Measurements from ENCODE around the gene STAM. TPM values are rescaled to one million over a fixed set of nuclear protein-coding genes. Genes with fewer than 3 reads are reported as not detected.

Gene STAM
- total RNA-seq, 1 experiment from 2014 or later: 29.3 TPM

- H3K9ac ChIP-seq (ENCODE audit: extremely low read depth, insufficient read length, low read length): no peak overlapping the region
- no peak overlapping the region for H3K14ac ChIP-seq (ENCODE audit: insufficient read depth, low read length)
- no peak for TF ChIP-seq CTCF (conservative IDR thresholded peaks at IDR 0.05)
- H3K4ac ChIP-seq (ENCODE audit: low read depth, low read length): no peak overlapping the region
- H3T11ph ChIP-seq (ENCODE audit: low read length): no peak overlapping the region
- peaks cover 24 to 29% (median 29%) of the 10 kb centered on the region in 3 experiments for H3K36me3 Mint-ChIP-seq (ENCODE audit: insufficient read depth in 1 of 3, low read depth in 3 of 3)
- 0 out of 7 replicates have a peak overlapping the region, but pooled peaks of 1 of the 3 experiments have one; percentile 12 for H3K27ac Mint-ChIP-seq
- H3K23ac ChIP-seq (ENCODE audit: insufficient read length, low read depth, low read length): no peak overlapping the region
- no peak overlapping the region for H2BK20ac ChIP-seq (ENCODE audit: low read depth, low read length, poor library complexity, severe bottlenecking)
- no peak overlapping the region for H2BK5ac ChIP-seq (ENCODE audit: insufficient read length, low read length)
- no peak overlapping the region for H2BK120ac ChIP-seq (ENCODE audit: low read depth, low read length, poor library complexity, severe bottlenecking)
- no peak overlapping the region for H4K8ac ChIP-seq (replicated peaks; ENCODE audit: insufficient read length, low read depth, low read length)
- H3K27me3 Mint-ChIP-seq (ENCODE audit: low read depth): no peaks in the 10 kb centered on the region
- no peak overlapping the region for H3K56ac ChIP-seq (ENCODE audit: insufficient read length, low read depth, low read length)
- H4K20me1 ChIP-seq (ENCODE audit: control insufficient read depth, insufficient read depth, insufficient read length): no peaks in the 10 kb centered on the region
- no peak overlapping the region for H2AFZ ChIP-seq (ENCODE audit: low read length)
- peaks cover 37% of the 10 kb centered on the region for H3K79me2 ChIP-seq (ENCODE audit: insufficient read depth, low read length)
- H3K4me1 ChIP-seq (ENCODE audit: insufficient read depth, low read length): peaks cover 3% of the 10 kb centered on the region; the same call in 1 of the 2 replicates
- H3K9me3 ChIP-seq (ENCODE audit: control insufficient read depth, low read depth, low read length): peaks cover 9% of the 10 kb centered on the region
- H3K23me2 ChIP-seq (ENCODE audit: insufficient read length, low read depth, low read length, poor library complexity, severe bottlenecking): peaks cover 8% of the 10 kb centered on the region
- no peak for DNase-seq
- peaks cover 33 to 43% of the 10 kb centered on the region in 2 experiments for H3K4me1 Mint-ChIP-seq
- peaks cover 8% of the 10 kb centered on the region for H3K79me1 ChIP-seq (ENCODE audit: insufficient read depth, low read depth, low read length, poor library complexity, severe bottlenecking)
- H2BK15ac ChIP-seq (ENCODE audit: low read depth, low read length): no peak overlapping the region
- peak overlapping the region; percentile 10 for H4K91ac ChIP-seq (ENCODE audit: insufficient read length, low read depth, low read length)
- no peak overlapping the region for H2AK5ac ChIP-seq (ENCODE audit: insufficient read length, low read length)
- peaks cover 10 to 17% of the 10 kb centered on the region in 2 experiments for H3K9me3 Mint-ChIP-seq
- no peak overlapping the region for H2BK12ac ChIP-seq (ENCODE audit: insufficient read length, low read depth, low read length)
- H3K27me3 ChIP-seq (ENCODE audit: insufficient read depth, low read length): no peaks in the 10 kb centered on the region
- H4K5ac ChIP-seq (ENCODE audit: insufficient read length, low read depth, low read length): no peak overlapping the region
- no peak overlapping the region for H3K27ac ChIP-seq (ENCODE audit: insufficient read length, low read depth, low read length)
- H3K4me3 Mint-ChIP-seq: no peak overlapping the region
- no CpG with 5 or more reads among the region's 10 CpGs for WGBS (ENCODE audit: extremely low coverage, insufficient read length, low lambda C conversion rate)
- no peak overlapping the region for H3K18ac ChIP-seq (ENCODE audit: insufficient read length, low read depth, low read length)
- H3K4me2 ChIP-seq (ENCODE audit: insufficient read depth, insufficient read length, low read length): no peak overlapping the region
Observed at GRCh38 chr10:17648243-17649035, 4.5 kb downstream of the STAM start.

All from H9 (cell line).